ENCODE results near the gene MTCH1. TPM values are rescaled to one million over a fixed set of nuclear protein-coding genes. Genes with fewer than 3 reads are reported as not detected.

Gene MTCH1
- total and polyA plus RNA-seq, 2 of the 4 experiments (the other 2 are of a cell fraction) = 215 to 263 TPM

DNA sequence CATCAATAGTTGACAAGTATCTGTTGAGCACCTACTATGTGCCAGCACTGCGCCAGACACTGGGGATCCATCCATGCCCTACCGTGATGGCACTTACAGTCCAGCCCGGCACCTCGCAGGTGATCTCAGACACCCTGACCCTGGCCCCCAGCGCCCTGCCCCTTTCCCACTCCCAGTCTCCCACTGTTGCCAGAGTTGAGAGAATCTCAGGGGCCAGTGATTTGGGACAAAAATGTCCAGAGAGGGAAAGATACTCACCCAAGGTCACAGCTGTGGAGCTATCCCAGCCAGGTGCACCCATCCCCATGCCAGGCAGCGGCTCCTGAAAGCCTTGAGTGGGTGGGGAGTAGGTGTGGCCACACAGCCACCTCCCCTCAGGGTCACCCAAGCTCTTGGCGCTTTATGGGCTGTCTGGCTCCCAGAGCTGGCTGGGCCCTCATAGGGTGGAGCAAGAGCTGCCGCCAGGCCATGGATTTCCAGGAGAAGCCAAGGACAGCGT, 28.2 kb downstream of the MTCH1 start:
- ChIA-PET POLR2A (ENCODE audit: unreplicated experiment) (no interaction called here), CTCF (no interaction called here)
- Histone ChIP-seq H3K27me3 (ENCODE audit: control insufficient read depth, insufficient read depth, low read length) (peaks cover 3% of the 10 kb centered on the region; the same call in 1 of the 2 replicates), H4K20me1 (ENCODE audit: insufficient read depth, low read length) (no peaks in the 10 kb centered on the region), H3K14ac (replicated peaks; ENCODE audit: low read depth, low read length) (no peak overlapping the region), H3K9me1 (ENCODE audit: insufficient read depth, low read length) (no peaks in the 10 kb centered on the region; the same call in 1 of the 2 replicates), H3K79me1 (ENCODE audit: low read depth in 1 of 2, low read length in 2 of 2) (no peaks in the 10 kb centered on the region), H3K27ac (ENCODE audit: insufficient read depth, low read length) (no peak overlapping the region), H2AK9ac (replicated peaks; ENCODE audit: low read depth, low read length, poor library complexity) (no peak overlapping the region), H4K5ac (ENCODE audit: low read depth, low read length) (no peak overlapping the region), H3K9ac (ENCODE audit: low read depth, low read length) (no peak overlapping the region), H3K36me3 (ENCODE audit: control insufficient read depth, insufficient read depth, low read length) (no peaks in the 10 kb centered on the region), H4K91ac (ENCODE audit: insufficient read depth, low read depth, low read length) (no peak overlapping the region), H3K23ac (ENCODE audit: low read depth, low read length) (no peak overlapping the region), H3K4me1 (ENCODE audit: control insufficient read depth, insufficient read depth, low read length) (peaks cover 4% of the 10 kb centered on the region), H2AK5ac (ENCODE audit: low read depth, low read length) (no peak overlapping the region), H4K8ac (ENCODE audit: low read depth in 2 of 2, low read length in 2 of 2) (no peak overlapping the region), H2BK20ac (ENCODE audit: low read depth, low read length) (no peak overlapping the region), H3K56ac (ENCODE audit: extremely low read depth, insufficient read depth, low read length) (no peak overlapping the region), H3K9me3 (ENCODE audit: control insufficient read depth, insufficient read depth, low read length) (no peaks in the 10 kb centered on the region), H3K4ac (ENCODE audit: low read depth, low read length) (no peak overlapping the region), H2BK5ac (ENCODE audit: low read depth, low read length, poor library complexity, severe bottlenecking) (no peak overlapping the region), H2BK15ac (ENCODE audit: low read depth, low read length) (no peak overlapping the region), H3K4me2 (ENCODE audit: low read depth, low read length) (no peak overlapping the region), H3K4me3 (ENCODE audit: insufficient read depth, low read depth, low read length) (no peak overlapping the region), H2AFZ (replicated peaks; ENCODE audit: low read length, poor library complexity) (no peak overlapping the region), H3K18ac (ENCODE audit: low read depth, low read length) (no peak overlapping the region), H2BK120ac (ENCODE audit: low read depth, low read length) (no peak overlapping the region)
- in situ Hi-C loops (cut with MboI; ENCODE audit: low sequenced_read_pairs) (no loop called here), dilution Hi-C loops (cut with HindIII; ENCODE audit: low sequenced_read_pairs, unreplicated experiment) (no loop called here), intact Hi-C loops (cut with micrococcal nuclease) (no loop called here)
- no peak for ATAC-seq (ENCODE audit: low read depth)
- DNase-seq = no peak
- TF ChIP-seq MAZ (IDR thresholded peaks at IDR 0.05; ENCODE audit: borderline replicate concordance, low read depth, low read length) (no peak), CHD1 (IDR thresholded peaks at IDR 0.05; ENCODE audit: low read depth, low read length) (no peak), CTCF (conservative IDR thresholded peaks at IDR 0.05; ENCODE audit: low read depth, low read length) (no peak), FOS (IDR thresholded peaks at IDR 0.05; ENCODE audit: low read depth, low read length) (no peak), BHLHE40 (IDR thresholded peaks at IDR 0.05; ENCODE audit: low read depth, low read length) (no peak), MXI1 (IDR thresholded peaks at IDR 0.05; ENCODE audit: borderline replicate concordance, low read depth, low read length) (no peak), RAD21 (IDR thresholded peaks at IDR 0.05; ENCODE audit: low read length) (no peak)
- BruUV-seq (replicated peaks) = no TSS peak
- 89% methylated on average over 3 of the region's 9 CpGs; no CpG with 5 or more reads in 1 of the 2 experiments for WGBS, 2 experiments (ENCODE audit: extremely low coverage in 2 of 2, insufficient read length in 1 of 2)

All from IMR-90 (cell line).